ENCODE results near the gene PLK5.

DNA sequence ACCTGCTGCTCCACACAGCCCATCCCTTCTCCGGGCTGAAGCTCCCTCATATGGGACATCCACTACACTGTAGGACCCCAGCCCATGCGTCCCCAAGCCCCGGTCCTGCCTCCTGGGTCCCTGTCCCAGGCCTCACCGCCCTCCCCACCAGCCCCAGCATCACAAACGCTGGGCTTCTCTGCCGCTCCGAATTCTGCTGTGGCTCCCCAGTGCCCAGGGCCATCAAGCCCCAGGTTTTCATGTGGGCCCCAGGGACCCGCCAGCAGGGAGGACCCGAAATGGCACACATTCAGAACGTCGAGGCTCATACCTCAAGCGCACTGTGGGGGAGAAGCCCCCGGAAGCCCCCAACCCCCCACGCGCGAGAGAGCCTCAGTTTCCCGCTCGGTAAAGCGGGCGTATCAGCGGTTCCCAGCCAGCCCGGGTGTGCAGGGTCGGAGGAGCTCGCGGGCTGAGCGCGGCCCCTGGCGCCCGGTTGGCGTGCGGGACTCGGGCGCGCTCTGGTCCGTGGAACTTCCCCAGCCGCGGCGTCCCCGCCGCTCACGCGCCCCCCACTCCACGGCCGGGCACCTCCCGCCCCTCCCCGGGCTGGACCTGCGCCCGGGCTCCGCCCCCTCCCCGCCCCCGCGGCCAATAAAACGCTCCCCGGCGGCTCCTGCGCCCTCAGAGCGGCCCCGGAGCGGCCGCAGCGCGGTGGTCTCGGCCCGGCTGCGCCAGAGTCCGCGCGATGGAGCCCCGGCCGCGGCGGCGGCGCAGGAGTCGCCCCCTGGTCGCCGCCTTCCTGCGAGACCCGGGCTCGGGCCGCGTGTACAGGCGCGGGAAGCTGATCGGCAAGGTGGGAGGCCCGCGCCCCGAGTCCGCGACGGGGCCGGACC, at the start of gene PLK5:
- TF ChIP-seq CTCF (IDR thresholded peaks at IDR 0.05): peak in 1 of 4 experiments; percentile 37
- TF ChIP-seq POLR2A (IDR thresholded peaks at IDR 0.05): no peak
- no peak for TF ChIP-seq EP300 (IDR thresholded peaks at IDR 0.05)

Measured in gastroesophageal sphincter (tissue), 3 donors.